ENCODE measurements around the gene GPER1. TPM values are rescaled to one million over a fixed set of nuclear protein-coding genes. Genes with fewer than 3 reads are reported as not detected.

Gene GPER1
- total and polyA plus RNA-seq, 7 donors = 3.5 to 15.8 (median 4.6) TPM

DNA sequence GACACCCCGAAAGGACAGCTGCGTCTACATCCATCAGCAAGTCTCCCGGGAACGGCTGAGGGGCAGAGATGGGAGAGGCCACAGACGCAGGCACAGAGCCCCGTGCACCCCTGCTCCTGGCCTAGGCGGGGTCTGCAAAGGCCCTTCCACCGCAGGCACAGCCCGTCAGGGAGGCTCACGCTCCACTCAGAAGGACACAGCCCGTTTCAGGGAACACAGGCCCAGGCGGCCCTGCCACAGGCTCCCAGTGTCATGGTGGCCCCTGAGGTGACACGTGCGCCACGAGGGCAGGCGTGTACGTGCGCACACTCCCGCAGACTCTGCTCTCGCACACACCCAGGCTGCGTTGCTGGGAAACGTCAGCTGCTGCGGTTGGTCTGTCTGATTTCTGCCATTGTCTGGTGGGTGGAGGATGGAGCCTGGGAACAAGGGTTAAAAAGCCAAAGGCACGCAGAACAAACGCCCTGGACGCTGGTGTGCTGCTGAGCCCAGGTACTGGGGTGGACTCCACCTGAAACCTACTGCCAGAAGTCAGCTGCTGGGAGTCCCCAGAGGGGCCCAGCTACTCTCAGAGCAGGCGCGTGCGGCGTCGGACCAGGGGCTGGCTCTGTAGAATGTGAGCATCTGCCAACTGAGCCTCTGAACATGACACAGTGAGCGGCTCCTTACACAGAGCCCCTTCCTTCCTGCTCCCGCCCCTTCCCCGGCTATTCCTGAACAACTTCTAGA is 13.1 kb downstream of the GPER1 start:
- WGBS, 2 donors = 88 to 90% methylated on average over 34 of the region's 34 CpGs
- no peaks in the 10 kb centered on the region for H3K36me3 ChIP-seq
- no peaks in the 10 kb centered on the region for H3K9me3 ChIP-seq
- H3K4me1 ChIP-seq = peaks cover 0 to 10% (median 9%) of the 10 kb centered on the region in 4 donors
- no peak for TF ChIP-seq POLR2AphosphoS5 (IDR thresholded peaks at IDR 0.05)
- TF ChIP-seq, protein P1, sequence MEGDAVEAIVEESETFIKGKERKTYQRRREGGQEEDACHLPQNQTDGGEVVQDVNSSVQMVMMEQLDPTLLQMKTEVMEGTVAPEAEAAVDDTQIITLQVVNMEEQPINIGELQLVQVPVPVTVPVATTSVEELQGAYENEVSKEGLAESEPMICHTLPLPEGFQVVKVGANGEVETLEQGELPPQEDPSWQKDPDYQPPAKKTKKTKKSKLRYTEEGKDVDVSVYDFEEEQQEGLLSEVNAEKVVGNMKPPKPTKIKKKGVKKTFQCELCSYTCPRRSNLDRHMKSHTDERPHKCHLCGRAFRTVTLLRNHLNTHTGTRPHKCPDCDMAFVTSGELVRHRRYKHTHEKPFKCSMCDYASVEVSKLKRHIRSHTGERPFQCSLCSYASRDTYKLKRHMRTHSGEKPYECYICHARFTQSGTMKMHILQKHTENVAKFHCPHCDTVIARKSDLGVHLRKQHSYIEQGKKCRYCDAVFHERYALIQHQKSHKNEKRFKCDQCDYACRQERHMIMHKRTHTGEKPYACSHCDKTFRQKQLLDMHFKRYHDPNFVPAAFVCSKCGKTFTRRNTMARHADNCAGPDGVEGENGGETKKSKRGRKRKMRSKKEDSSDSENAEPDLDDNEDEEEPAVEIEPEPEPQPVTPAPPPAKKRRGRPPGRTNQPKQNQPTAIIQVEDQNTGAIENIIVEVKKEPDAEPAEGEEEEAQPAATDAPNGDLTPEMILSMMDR (IDR thresholded peaks at IDR 0.05) = no peak
- TF ChIP-seq POLR2A (IDR thresholded peaks at IDR 0.05) = no peak
- TF ChIP-seq EP300 (IDR thresholded peaks at IDR 0.05) = no peak
- no peak overlapping the region for H3K27ac ChIP-seq
- no peaks in the 10 kb centered on the region for H3K27me3 ChIP-seq
- H3K4me3 ChIP-seq = no peak overlapping the region
- DNase-seq = no peak
- intact Hi-C loops (cut with DNase I) = no loop called here

DNA sequence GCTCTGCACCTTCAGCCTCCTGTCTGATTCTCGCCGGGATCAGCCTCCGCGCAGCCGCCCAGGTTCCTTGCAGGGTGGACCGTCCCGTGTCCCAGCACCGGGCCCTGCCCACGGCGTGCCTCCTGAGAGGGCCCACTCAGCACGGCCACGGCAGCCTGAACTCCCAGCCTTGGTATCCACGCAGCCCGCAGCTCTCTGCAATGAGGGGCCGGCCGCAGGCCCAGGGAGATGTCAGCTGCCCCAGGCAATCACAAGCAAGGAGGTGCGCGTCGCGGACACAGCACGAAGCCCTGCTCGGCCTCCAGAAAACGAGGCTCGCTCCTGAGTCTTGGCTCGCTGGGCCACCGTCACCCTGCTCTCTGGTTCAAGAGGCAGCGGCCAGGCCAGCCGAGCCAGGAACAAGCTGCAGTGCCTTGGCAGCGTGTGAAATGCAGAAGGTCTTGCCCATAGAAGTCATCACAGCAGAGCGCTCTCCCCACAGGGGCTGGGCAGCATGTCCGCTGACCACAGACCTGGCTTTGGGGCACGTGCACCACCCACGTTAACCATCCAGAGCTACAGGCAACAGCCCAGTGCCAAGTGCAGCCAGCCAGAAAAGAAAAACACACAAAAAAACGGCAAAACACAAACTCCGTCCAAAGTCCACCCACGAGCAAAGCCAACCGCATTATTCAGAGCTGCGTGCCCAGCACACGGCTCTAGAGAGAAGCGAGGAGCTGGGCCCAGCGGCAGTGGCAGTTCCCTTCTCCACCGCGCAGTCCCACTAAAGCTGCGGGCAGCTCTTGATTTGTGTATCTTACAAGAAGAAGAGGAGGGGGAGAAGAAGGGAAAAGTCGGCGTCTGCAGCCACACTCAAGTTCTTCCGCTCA is 13.9 kb downstream of the GPER1 start:
- no peak overlapping the region for H3K27ac ChIP-seq
- 92% methylated on average over 47 of the region's 47 CpGs for WGBS, 2 donors

DNA sequence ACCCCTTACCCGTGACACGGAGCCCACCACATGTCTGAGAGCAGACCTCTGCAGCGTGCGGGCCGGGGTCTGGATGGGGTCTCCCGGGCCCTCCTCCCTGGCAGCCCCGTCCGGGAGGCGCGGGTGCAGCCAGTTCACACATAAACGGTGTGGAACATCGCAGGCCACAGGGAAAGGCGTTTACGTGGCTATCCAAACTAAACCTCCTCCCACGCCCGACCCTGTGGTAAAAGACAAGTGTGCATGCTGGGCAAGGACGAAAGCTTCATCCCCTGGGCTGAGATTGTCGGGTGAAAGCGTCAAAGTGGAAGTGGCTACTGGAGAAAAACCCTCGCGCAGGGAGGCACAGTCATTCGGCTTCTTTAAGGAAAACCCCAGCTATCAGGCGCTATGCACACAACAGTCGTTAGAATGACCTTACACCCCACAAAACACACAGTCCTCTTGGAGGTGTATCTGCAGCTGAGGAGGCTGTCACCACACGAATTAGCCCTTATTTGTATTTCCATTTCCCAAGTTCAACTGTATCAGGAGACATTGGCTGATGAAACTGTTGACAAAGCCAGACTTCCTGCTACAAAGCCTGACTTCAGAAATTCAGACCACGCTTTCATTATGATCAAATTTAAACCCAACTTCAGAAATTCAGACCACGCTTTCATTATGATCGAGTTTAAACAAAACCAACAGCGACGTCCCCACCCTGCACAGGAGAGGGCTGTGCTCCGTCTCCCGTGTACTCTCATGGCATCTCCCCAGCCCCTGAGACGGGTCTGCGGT is 15.3 kb downstream of the GPER1 start:
- H3K27me3 ChIP-seq = no peaks in the 10 kb centered on the region
- no peaks in the 10 kb centered on the region for H3K4me1 ChIP-seq
- no peak overlapping the region for H3K4me3 ChIP-seq
- intact Hi-C loops (cut with DNase I) = no loop called here
- 84 to 86% methylated on average over 34 of the region's 34 CpGs for WGBS, 2 donors
- TF ChIP-seq EP300 (IDR thresholded peaks at IDR 0.05) = no peak
- TF ChIP-seq POLR2A (IDR thresholded peaks at IDR 0.05) = no peak
- TF ChIP-seq, protein P1 (IDR thresholded peaks at IDR 0.05) = no peak
- TF ChIP-seq POLR2AphosphoS5 (IDR thresholded peaks at IDR 0.05) = no peak
- H3K36me3 ChIP-seq = no peaks in the 10 kb centered on the region
- no peaks in the 10 kb centered on the region for H3K9me3 ChIP-seq
- no peak for DNase-seq
- no peak overlapping the region for H3K27ac ChIP-seq

More for the DNA sequence above, 13.9 kb downstream of the GPER1 start:
- intact Hi-C loops (cut with DNase I) = no loop called here
- TF ChIP-seq POLR2A (IDR thresholded peaks at IDR 0.05) = no peak
- TF ChIP-seq, protein P1 (IDR thresholded peaks at IDR 0.05) = no peak
- no peak for TF ChIP-seq EP300 (IDR thresholded peaks at IDR 0.05)
- no peak for TF ChIP-seq POLR2AphosphoS5 (IDR thresholded peaks at IDR 0.05)
- no peaks in the 10 kb centered on the region for H3K27me3 ChIP-seq
- H3K36me3 ChIP-seq = no peaks in the 10 kb centered on the region
- H3K9me3 ChIP-seq = no peaks in the 10 kb centered on the region
- DNase-seq = no peak
- H3K4me3 ChIP-seq = no peak overlapping the region
- peaks cover 0 to 2% (median 1%) of the 10 kb centered on the region in 4 donors for H3K4me1 ChIP-seq

DNA sequence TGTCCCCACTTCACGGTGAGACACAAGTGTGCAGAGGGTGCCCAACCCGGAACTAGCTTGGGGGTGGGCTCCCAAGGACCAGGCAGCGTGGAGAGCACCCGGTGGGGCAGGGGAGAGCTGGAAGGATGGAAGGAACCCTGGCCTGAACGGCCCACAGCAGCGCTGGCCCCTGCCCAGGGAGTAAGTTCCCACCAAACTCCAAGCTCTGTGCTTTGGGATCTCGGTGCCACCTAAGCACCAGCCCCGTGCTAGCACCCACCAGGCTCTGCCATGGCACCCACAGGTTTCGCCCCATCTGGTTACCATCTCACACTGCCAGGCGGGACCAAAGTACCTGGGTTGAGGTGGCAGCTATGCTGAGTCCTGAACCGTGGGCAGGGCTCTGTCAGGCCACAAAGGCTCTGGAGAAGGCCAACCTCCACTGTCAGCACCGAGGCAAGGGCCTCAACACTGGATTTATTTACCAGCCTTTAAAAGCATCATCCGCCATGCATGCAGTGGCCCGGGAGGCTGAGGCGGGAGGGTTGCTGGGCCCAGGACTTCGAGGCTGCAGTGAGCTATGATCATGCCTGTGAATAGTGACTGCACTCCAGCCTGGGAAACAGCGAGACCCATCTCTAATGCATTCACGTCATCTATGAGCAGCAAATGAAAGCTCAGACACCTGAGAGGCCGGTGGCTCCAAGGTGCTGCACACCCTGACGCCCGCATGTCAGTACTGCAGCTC is 16.0 kb downstream of the GPER1 start:
- H3K27ac ChIP-seq = no peak overlapping the region
- H3K9me3 ChIP-seq = no peaks in the 10 kb centered on the region
- DNase-seq = no peak
- intact Hi-C loops (cut with DNase I) = no loop called here
- H3K27me3 ChIP-seq = no peaks in the 10 kb centered on the region
- WGBS, 2 donors = 92% methylated on average over 21 of the region's 21 CpGs
- H3K4me3 ChIP-seq = no peak overlapping the region
- no peaks in the 10 kb centered on the region for H3K4me1 ChIP-seq
- TF ChIP-seq POLR2A (IDR thresholded peaks at IDR 0.05) (no peak), EP300 (IDR thresholded peaks at IDR 0.05) (no peak), POLR2AphosphoS5 (IDR thresholded peaks at IDR 0.05) (no peak)
- TF ChIP-seq, protein P1 (IDR thresholded peaks at IDR 0.05) = no peak
- H3K36me3 ChIP-seq = no peaks in the 10 kb centered on the region

Data from sigmoid colon (tissue), 7 donors.